CMK (cell line): ENCODE results near the gene PPP1R14D.

Experiments
- DNase-seq: peaks from one replicate; pipeline ENCODE4 v3.0.0-alpha.2; 2010; ENCODE audit warnings: low read depth

Gene PPP1R14D

GRCh38 chr15:40819048-40819447 is 9.5 kb downstream of the PPP1R14D start:
- DNase-seq = no peak

GRCh38 chr15:40815042-40815698 is 13.3 kb downstream of the PPP1R14D start:
- no peak for DNase-seq

GRCh38 chr15:40812721-40813425 is 15.6 kb downstream of the PPP1R14D start:
- DNase-seq = no peak

GRCh38 chr15:40808861-40809450 is 19.6 kb downstream of the PPP1R14D start:
- DNase-seq = no peak

GRCh38 chr15:40807888-40808461 is 20.5 kb downstream of the PPP1R14D start:
- no peak for DNase-seq

- peak; percentile 89 for DNase-seq
Observed at GRCh38 chr15:40807028-40807887, 21.2 kb downstream of the PPP1R14D start, which contains the start of the genes DNAJC17 and ZFYVE19. DNAJC17 (minus strand) TSS chr15:40807473; CDS start chr15:40807446, 27 bp downstream. ZFYVE19 (plus strand) TSS chr15:40807089; CDS start chr15:40807590, 501 bp downstream.

- DNase-seq = no peak
Observed at GRCh38 chr15:40806672-40807027, 21.9 kb downstream of the PPP1R14D start.

- no peak for DNase-seq
Observed at GRCh38 chr15:40803688-40804087, 24.8 kb downstream of the PPP1R14D start.

GRCh38 chr15:40803076-40803475 is 25.4 kb downstream of the PPP1R14D start:
- DNase-seq = no peak

- no peak for DNase-seq
Observed at GRCh38 chr15:40799523-40799922, 29.0 kb downstream of the PPP1R14D start.

GRCh38 chr15:40796512-40796911 is 32.0 kb downstream of the PPP1R14D start:
- DNase-seq = no peak

- no peak for DNase-seq
Observed at GRCh38 chr15:40796041-40796440, 32.5 kb downstream of the PPP1R14D start.

- DNase-seq = no peak
Observed at GRCh38 chr15:40793216-40793989, 35.1 kb downstream of the PPP1R14D start.

GRCh38 chr15:40792394-40792793 is 36.1 kb downstream of the PPP1R14D start:
- DNase-seq = no peak

GRCh38 chr15:40790718-40791117 is 37.8 kb downstream of the PPP1R14D start:
- no peak for DNase-seq

GRCh38 chr15:40789999-40790398 is 38.5 kb downstream of the PPP1R14D start:
- no peak for DNase-seq

- no peak for DNase-seq
Observed at GRCh38 chr15:40789119-40789518, 39.4 kb downstream of the PPP1R14D start.

- DNase-seq = no peak
Observed at GRCh38 chr15:40787991-40788390, 40.5 kb downstream of the PPP1R14D start.

- DNase-seq = no peak
Observed at GRCh38 chr15:40787344-40787841, 41.1 kb downstream of the PPP1R14D start.

GRCh38 chr15:40785814-40786213 is 42.7 kb downstream of the PPP1R14D start:
- DNase-seq = no peak

- no peak for DNase-seq
Observed at GRCh38 chr15:40785164-40785563, 43.3 kb downstream of the PPP1R14D start.
